ENCODE data around the gene NUP188.
"Not testable (repeated sequence)": the region's sequence is repeated elsewhere in the genome, so short reads cannot be mapped to it uniquely, and the experiment has no call there.

NUP188 gene

DNA sequence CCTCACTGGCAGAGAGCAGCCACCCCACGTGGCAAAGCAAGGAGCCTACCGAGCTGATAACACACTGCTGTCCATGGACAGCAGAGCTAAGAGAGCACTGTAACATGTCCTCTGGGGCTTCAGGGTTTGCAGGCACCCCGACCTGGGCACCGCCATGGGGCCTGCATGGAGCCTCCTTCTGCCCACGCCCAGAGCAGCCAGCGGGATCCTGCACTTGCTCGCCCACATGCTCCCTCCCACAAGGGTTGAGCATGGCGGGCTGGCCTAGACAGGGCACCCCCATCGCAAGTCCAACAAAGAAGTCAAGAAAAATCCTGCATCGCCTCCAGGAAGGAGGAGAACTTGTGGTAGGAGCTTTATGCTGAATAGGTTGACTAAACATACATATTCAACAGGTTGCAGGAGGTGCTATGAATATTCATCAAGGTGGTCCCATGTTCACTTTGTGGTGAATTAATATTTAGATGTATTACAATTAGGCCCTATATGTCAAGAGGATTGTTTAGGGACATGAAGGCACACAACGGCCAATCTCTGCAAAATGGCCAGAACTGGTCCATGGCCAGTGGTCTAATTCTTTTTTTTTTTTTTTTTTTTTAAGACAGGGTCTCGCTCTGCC is 85.2 kb downstream of the NUP188 start:
- no peak for DNase-seq

- no peak for DNase-seq
These were observed 85.7 kb downstream of the NUP188 start for GRCh38 chr9:129033216-129033615.

DNA sequence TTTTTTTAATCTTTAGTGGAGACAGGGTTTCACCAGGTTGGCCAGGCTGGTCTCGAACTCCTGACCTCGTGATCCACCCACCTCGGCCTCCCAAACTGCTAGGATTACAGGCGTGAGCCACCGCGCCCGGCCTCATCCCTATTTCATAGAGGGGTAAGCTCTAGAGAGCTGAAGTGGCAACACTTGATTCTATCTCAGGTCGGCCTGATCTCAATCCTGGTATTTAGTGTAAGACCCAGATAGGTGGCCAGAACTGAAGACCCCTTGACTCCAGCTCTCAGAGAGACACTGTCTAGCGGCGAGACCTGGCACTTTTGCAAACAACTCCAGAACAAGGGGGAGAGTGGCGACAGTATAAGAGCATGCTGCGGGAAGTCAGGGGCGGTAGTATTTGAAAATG is 88.3 kb downstream of the NUP188 start:
- not testable (repeated sequence) for DNase-seq

- DNase-seq, result peak; percentile 77
These were observed 88.9 kb downstream of the NUP188 start, which contains the start of gene MIGA2 for GRCh38 chr9:129036241-129036922. MIGA2 (plus strand) TSS chr9:129036626; CDS start chr9:129040595, 3,969 bp downstream.

GRCh38 chr9:129036923-129037766 is 89.6 kb downstream of the NUP188 start:
- DNase-seq, result peak; percentile 38

- DNase-seq, result no peak
These were observed 90.2 kb downstream of the NUP188 start for GRCh38 chr9:129037767-129038098.

DNA sequence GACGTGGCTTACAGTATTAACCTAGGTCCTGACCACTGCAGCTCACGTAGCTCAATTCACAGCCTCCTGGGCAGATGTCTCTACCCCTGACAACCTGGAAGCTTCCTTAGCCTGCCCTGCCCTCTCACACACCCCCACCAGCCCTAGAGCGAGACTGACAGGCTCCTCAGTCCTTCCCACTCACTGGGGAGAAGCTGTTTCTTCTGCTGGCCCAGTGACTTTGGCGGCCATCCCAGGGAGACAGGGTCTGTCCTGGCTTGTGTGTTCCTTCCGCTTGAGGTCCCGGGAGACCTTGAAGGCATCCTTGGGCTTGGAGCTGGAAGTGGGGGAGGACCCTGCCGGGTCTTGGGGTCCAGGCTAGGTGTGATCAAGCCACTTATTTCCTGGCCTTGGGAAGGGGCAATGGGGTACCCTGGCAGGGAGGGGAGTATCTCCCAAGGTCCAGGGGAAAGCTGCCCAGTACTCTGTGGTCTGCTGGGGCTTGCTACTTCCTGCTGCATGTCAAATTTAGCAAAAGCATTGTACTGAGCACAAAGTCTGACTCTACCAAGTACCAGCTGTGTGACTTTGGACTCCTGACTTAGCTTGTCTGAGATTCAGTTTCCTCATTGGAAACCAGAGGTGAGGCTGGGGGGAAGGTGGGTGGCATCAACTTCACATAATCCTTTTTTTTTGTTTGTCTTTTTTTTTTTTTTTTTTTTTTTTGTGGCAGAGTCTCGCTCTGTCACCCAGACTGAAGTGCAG is 90.8 kb downstream of the NUP188 start:
- no peak for DNase-seq

- no peak for DNase-seq
These were observed 92.7 kb downstream of the NUP188 start for GRCh38 chr9:129040113-129040643.

DNA sequence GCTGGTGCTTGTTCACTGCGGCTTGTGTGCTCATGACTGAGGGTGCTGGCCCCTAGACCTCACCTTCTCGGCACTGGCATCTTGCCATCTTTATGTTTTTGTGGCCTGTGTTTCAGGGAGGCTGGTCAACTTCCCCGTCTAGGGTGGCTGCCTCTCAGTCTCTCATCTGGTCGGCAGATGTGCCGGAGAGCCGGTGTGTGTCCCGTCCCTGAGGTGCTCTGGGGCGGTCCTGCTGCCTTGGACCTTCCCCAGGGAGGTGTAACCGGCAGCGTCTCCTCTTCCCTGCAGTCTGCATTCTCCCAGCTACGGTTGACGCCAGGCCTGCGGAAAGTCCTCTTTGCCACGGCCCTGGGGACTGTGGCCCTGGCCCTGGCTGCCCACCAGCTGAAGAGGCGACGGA is 94.5 kb downstream of the NUP188 start:
- no peak for DNase-seq

GRCh38 chr9:129052592-129052991 is 105.1 kb downstream of the NUP188 start:
- no peak for DNase-seq

DNA sequence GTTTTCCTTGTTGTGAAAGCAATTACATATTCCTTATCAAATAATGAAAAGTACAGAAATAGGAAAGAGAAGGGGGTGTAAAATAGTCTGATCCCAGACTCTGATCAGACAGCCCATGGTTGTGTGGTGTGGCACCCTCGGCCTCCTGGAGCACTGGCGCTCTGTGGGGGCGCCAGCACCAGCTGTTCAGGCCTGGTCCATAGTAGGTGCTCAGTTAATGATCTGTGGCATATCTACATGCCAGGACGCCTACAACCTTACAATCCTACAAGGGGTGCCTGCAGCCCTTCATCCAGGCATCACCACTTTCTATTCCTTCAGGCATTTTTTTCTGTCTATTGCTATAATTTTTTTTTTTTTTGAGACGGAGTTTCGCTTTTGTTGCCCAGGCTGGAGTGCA is 105.5 kb downstream of the NUP188 start:
- DNase-seq, result no peak

DNA sequence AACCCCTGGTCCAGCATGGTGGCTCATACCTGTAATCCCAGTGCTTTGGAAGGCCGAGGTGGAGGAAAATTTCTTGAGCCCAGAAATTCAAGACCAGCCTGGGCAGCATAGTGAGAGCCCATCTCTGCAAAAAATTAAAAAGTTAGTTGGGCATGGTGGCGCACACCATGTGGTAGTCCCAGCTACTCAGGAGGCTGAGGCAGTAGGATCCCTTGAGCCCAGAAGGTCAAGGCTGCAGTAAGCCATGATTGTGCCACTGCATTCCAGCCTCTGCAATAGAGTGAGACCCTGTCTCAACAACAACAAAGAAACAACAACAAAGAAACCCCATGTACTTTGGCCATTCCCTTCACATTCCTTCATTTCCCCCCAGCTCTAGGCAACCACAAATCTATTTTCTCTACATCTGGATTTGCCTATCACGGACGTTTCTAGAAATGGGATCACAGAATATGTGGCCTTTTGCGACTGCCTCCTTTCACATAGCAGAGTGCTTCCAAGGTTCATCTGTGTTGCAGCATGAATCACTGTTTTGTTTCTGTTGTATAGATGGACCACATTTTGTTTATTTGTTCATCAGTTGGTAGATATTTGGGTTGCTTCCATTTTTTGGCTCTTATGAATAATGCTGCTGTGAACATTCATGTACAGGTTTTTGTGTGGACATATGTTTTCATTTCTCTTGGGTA is 106.8 kb downstream of the NUP188 start:
- no peak for DNase-seq

Measured in activated gamma-delta T cell (primary cell).